Hepatocyte (in vitro differentiated cells): ENCODE measurements around the gene DIPK1A. TPM values are rescaled to one million over a fixed set of nuclear protein-coding genes. Genes with fewer than 3 reads are reported as not detected.

ENCODE experiments used
- DNase-seq: peaks from one replicate; pipeline ENCODE4 v3.0.0-alpha.2; 2016; ENCODE audit warnings: low spot score
- H2AFZ ChIP-seq: fragments of 200-600 bp; sonication (generic); 2 replicates; pipeline ENCODE4 v1.6.0; 2016; ENCODE audit warnings: antibody characterized with exemption, mild to moderate bottlenecking
- H3K27ac ChIP-seq: fragments of 200-600 bp; sonication (generic); 2 replicates; pipeline ENCODE4 v1.5.1; 2016; ENCODE audit warnings: mild to moderate bottlenecking
- H3K27me3 ChIP-seq: fragments of 200-600 bp; sonication (generic); 2 replicates; pipeline ENCODE4 v1.6.1; 2016
- H3K36me3 ChIP-seq: fragments of 200-600 bp; sonication (generic); replicated peaks from 2 replicates; pipeline ENCODE4 v1.5.1; 2016; ENCODE audit warnings: low read depth; ENCODE audit not compliant: insufficient read depth
- H3K4me1 ChIP-seq: fragments of 200-600 bp; sonication (generic); 2 replicates; pipeline ENCODE4 v1.5.1; 2016; ENCODE audit warnings: mild to moderate bottlenecking, moderate library complexity; ENCODE audit not compliant: insufficient read depth
- H3K4me2 ChIP-seq: fragments of 200-600 bp; sonication (generic); 2 replicates; pipeline ENCODE4 v1.6.0; 2016
- H3K4me3 ChIP-seq: fragments of 200-600 bp; sonication (generic); 2 replicates; pipeline ENCODE4 v1.5.1; 2016; ENCODE audit warnings: mild to moderate bottlenecking
- H3K79me2 ChIP-seq: fragments of 200-600 bp; sonication (generic); 2 replicates; pipeline ENCODE4 v1.6.0; 2017; ENCODE audit warnings: mild to moderate bottlenecking
- H3K9me2 ChIP-seq: fragments of 200-600 bp; sonication (generic); replicated peaks from 2 replicates; pipeline ENCODE4 v1.6.0; 2017; ENCODE audit warnings: mild to moderate bottlenecking; ENCODE audit not compliant: insufficient read depth
- H3K9me3 ChIP-seq: fragments of 200-600 bp; sonication (generic); 2 replicates; pipeline ENCODE4 v1.5.1; 2016; ENCODE audit warnings: low read depth, mild to moderate bottlenecking
- H4K20me1 ChIP-seq: fragments of 200-600 bp; sonication (generic); 2 replicates; pipeline ENCODE4 v1.6.0; 2016; ENCODE audit warnings: mild to moderate bottlenecking; ENCODE audit not compliant: insufficient read depth, poor library complexity, severe bottlenecking
- CTCF ChIP-seq: fragments of 200-600 bp; sonication (generic); IDR thresholded peaks from 2 replicates; pipeline ENCODE4 v1.5.1; 2016; ENCODE audit warnings: antibody characterized with exemption, mild to moderate bottlenecking; ENCODE audit not compliant: poor library complexity
- EZH2 ChIP-seq: fragments of 200-600 bp; sonication (generic); IDR thresholded peaks from 2 replicates; pipeline ENCODE4 v1.6.1; 2016; ENCODE audit warnings: antibody characterized with exemption, mild to moderate bottlenecking, borderline replicate concordance
- EZH2phosphoT487 ChIP-seq: fragments of 200-600 bp; sonication (generic); IDR thresholded peaks from one replicate; pipeline ENCODE4 v1.6.1; 2018; ENCODE audit warnings: antibody characterized with exemption, mild to moderate bottlenecking, low read depth, moderate library complexity; ENCODE audit not compliant: unreplicated experiment, severe bottlenecking
- WGBS: methylation state at CpG from one replicate; pipeline ENCODE4 v1.1.6; 2016; ENCODE audit warnings: low lambda C conversion rate; ENCODE audit errors: missing lambda C conversion rate; 5-methylcytosine and 5-hydroxymethylcytosine counted together
- polyA plus RNA-seq: library from polyadenylated mRNA; unstranded; fragments of >200 nt; fragmentation: Nextera tagmentation; extraction: Ambion mirVana; gene quantifications from 2 replicates; pipeline ENCODE4 v1.2.1, GENCODE V29; 2016
- total RNA-seq: library from RNA; depleted of rRNA; stranded (reverse); fragments of >200 nt; gene quantifications from 2 replicates; pipeline ENCODE4 v1.2.3, GENCODE V29; 2014

The DIPK1A gene
- total and polyA plus RNA-seq, 2 experiments from 2014 or later, result 18.0 to 19.7 TPM

- Histone ChIP-seq H3K79me2 (no peaks in the 10 kb centered on the region), H3K9me2 (no peaks in the 10 kb centered on the region), H3K27me3 (no peaks in the 10 kb centered on the region), H2AFZ (no peak overlapping the region), H4K20me1 (no peaks in the 10 kb centered on the region), H3K4me1 (peaks cover 6% of the 10 kb centered on the region), H3K4me3 (no peak overlapping the region), H3K36me3 (no peaks in the 10 kb centered on the region), H3K9me3 (peaks cover 10% of the 10 kb centered on the region), H3K4me2 (no peak overlapping the region), H3K27ac (no peak overlapping the region)
- WGBS, result 80% methylated on average over 1 of the region's 1 CpG
- TF ChIP-seq CTCF, result no peak
- TF ChIP-seq EZH2, result no peak
- no peak for TF ChIP-seq EZH2phosphoT487
- no peak for DNase-seq
Observed at GRCh38 chr1:92884195-92884594, 77.1 kb downstream of the DIPK1A start.

GRCh38 chr1:92883297-92883696, 78.0 kb downstream of the DIPK1A start:
- no peak overlapping the region for H2AFZ ChIP-seq
- no peak for TF ChIP-seq EZH2phosphoT487
- TF ChIP-seq EZH2, result no peak
- TF ChIP-seq CTCF, result no peak
- no peaks in the 10 kb centered on the region for H3K36me3 ChIP-seq
- H3K4me2 ChIP-seq, result no peak overlapping the region
- H3K27me3 ChIP-seq, result no peaks in the 10 kb centered on the region
- no peaks in the 10 kb centered on the region for H3K79me2 ChIP-seq
- H3K9me2 ChIP-seq, result no peaks in the 10 kb centered on the region
- H3K4me1 ChIP-seq, result peaks cover 6% of the 10 kb centered on the region
- no peak for DNase-seq
- no peak overlapping the region for H3K4me3 ChIP-seq
- H3K27ac ChIP-seq, result no peak overlapping the region
- H3K9me3 ChIP-seq, result peaks cover 1% of the 10 kb centered on the region
- no peaks in the 10 kb centered on the region for H4K20me1 ChIP-seq

GRCh38 chr1:92882819-92883218, 78.4 kb downstream of the DIPK1A start:
- Histone ChIP-seq H3K79me2 (no peaks in the 10 kb centered on the region), H3K27me3 (no peaks in the 10 kb centered on the region), H3K4me3 (no peak overlapping the region), H3K9me2 (no peaks in the 10 kb centered on the region), H3K27ac (no peak overlapping the region), H2AFZ (no peak overlapping the region), H3K4me1 (peaks cover 5% of the 10 kb centered on the region), H4K20me1 (no peaks in the 10 kb centered on the region), H3K4me2 (no peak overlapping the region), H3K36me3 (no peaks in the 10 kb centered on the region), H3K9me3 (no peaks in the 10 kb centered on the region)
- WGBS, result 52% methylated on average over 1 of the region's 1 CpG
- no peak for DNase-seq
- TF ChIP-seq EZH2, result no peak
- no peak for TF ChIP-seq EZH2phosphoT487
- TF ChIP-seq CTCF, result no peak

GRCh38 chr1:92881391-92881790, 79.9 kb downstream of the DIPK1A start:
- no peak overlapping the region for H2AFZ ChIP-seq
- H4K20me1 ChIP-seq, result no peaks in the 10 kb centered on the region
- H3K79me2 ChIP-seq, result no peaks in the 10 kb centered on the region
- TF ChIP-seq EZH2phosphoT487, result no peak
- TF ChIP-seq CTCF, result no peak
- no peak for TF ChIP-seq EZH2
- H3K27ac ChIP-seq, result no peak overlapping the region
- H3K9me2 ChIP-seq, result no peaks in the 10 kb centered on the region
- no peak overlapping the region for H3K4me3 ChIP-seq
- WGBS, result 98% methylated on average over 3 of the region's 3 CpGs
- H3K27me3 ChIP-seq, result no peaks in the 10 kb centered on the region
- no peak for DNase-seq
- H3K4me1 ChIP-seq, result no peaks in the 10 kb centered on the region
- no peak overlapping the region for H3K4me2 ChIP-seq
- no peaks in the 10 kb centered on the region for H3K9me3 ChIP-seq
- no peaks in the 10 kb centered on the region for H3K36me3 ChIP-seq
